Measurements from ENCODE around the gene MRPS27.

The MRPS27 gene

DNA sequence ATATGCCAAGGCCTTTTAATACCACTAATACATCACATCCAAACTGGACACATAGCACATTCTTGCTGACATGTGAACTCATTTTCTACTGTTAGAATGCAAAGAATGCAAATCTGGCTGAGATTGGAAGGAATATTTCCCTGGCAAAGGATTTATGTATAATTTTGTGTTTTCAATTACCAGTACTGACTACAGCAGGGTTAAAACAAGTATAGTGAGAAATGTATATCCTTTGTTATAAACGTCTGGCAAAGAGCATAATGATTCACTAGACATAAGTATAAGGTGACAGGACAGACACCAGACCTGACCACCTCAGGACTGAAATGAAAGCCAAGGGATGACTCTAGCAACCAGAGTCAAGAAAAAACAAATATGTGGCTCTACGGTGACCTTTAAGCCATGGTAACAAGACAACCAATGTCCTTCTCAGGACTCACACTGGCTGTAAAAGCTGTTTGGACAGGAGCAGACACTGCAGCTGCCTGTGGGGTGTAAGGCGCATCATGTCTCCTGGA, 95.0 kb downstream of the MRPS27 start:
- no peaks in the 10 kb centered on the region for H3K27me3 ChIP-seq (ENCODE audit: insufficient read depth, low read length)
- H3K36me3 ChIP-seq (ENCODE audit: insufficient read depth, low read depth, low read length), result peaks cover 95% of the 10 kb centered on the region
- no peak overlapping the region for H3K27ac ChIP-seq (ENCODE audit: low read length)

GRCh38 chr5:72223371-72223770, 96.7 kb downstream of the MRPS27 start:
- no peak overlapping the region for H3K4me3 ChIP-seq (ENCODE audit: low read length)
- no peaks in the 10 kb centered on the region for H3K9me3 ChIP-seq (ENCODE audit: insufficient read depth, low read depth, low read length)
- no peak overlapping the region for H3K9ac ChIP-seq (ENCODE audit: low read depth, low read length)
- no peaks in the 10 kb centered on the region for H3K4me1 ChIP-seq (ENCODE audit: insufficient read depth, low read length)
- no peaks in the 10 kb centered on the region for H3K27me3 ChIP-seq (ENCODE audit: insufficient read depth, low read length)
- no peak overlapping the region for H3K27ac ChIP-seq (ENCODE audit: low read length)
- H3K36me3 ChIP-seq (ENCODE audit: insufficient read depth, low read depth, low read length), result peaks cover 100% of the 10 kb centered on the region

More for the DNA sequence above, 95.0 kb downstream of the MRPS27 start:
- Histone ChIP-seq H3K9ac (ENCODE audit: low read depth, low read length) (no peak overlapping the region), H3K4me3 (ENCODE audit: low read length) (no peak overlapping the region), H3K9me3 (ENCODE audit: insufficient read depth, low read depth, low read length) (no peaks in the 10 kb centered on the region), H3K4me1 (ENCODE audit: insufficient read depth, low read length) (no peaks in the 10 kb centered on the region)

- H3K4me3 ChIP-seq (ENCODE audit: low read length), result no peak overlapping the region
- H3K9ac ChIP-seq (ENCODE audit: low read depth, low read length), result no peak overlapping the region
- H3K4me1 ChIP-seq (ENCODE audit: insufficient read depth, low read length), result no peaks in the 10 kb centered on the region
- H3K36me3 ChIP-seq (ENCODE audit: insufficient read depth, low read depth, low read length), result peaks cover 100% of the 10 kb centered on the region
- no peak overlapping the region for H3K27ac ChIP-seq (ENCODE audit: low read length)
- H3K27me3 ChIP-seq (ENCODE audit: insufficient read depth, low read length), result no peaks in the 10 kb centered on the region
- no peaks in the 10 kb centered on the region for H3K9me3 ChIP-seq (ENCODE audit: insufficient read depth, low read depth, low read length)
Observed at GRCh38 chr5:72222521-72222920, 97.5 kb downstream of the MRPS27 start.

- H3K36me3 ChIP-seq (ENCODE audit: insufficient read depth, low read depth, low read length), result peaks cover 100% of the 10 kb centered on the region
Observed at GRCh38 chr5:72221541-72221940, 98.5 kb downstream of the MRPS27 start.

DNA sequence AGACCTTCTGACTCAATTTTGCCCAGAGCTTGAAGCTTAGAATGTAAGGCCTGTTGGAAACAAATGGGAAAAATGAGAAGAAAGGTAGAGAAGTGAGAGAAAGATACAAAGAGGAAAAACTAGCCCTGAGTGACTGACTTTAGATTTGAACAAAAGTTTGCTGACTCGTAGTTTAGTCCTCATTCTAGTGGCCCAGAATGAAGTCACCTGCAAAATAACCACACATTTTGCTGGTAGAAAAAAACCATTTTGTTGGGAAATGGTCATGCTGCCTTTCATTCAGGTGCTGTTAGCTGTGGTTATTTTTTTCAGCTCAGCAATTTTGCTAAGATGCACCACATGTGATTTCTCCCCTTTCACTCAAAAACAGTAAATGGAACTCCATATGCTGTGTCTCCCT, 98.9 kb downstream of the MRPS27 start:
- Histone ChIP-seq H3K27ac (ENCODE audit: low read length) (no peak overlapping the region), H3K36me3 (ENCODE audit: insufficient read depth, low read depth, low read length) (peaks cover 97% of the 10 kb centered on the region), H3K4me1 (ENCODE audit: insufficient read depth, low read length) (no peaks in the 10 kb centered on the region; the same call in 1 of the 2 replicates), H3K4me3 (ENCODE audit: low read length) (no peak overlapping the region), H3K9ac (ENCODE audit: low read depth, low read length) (no peak overlapping the region), H3K27me3 (ENCODE audit: insufficient read depth, low read length) (no peaks in the 10 kb centered on the region), H3K9me3 (ENCODE audit: insufficient read depth, low read depth, low read length) (no peaks in the 10 kb centered on the region)

More at GRCh38 chr5:72221541-72221940, 98.5 kb downstream of the MRPS27 start:
- Histone ChIP-seq H3K4me3 (ENCODE audit: low read length) (no peak overlapping the region), H3K9ac (ENCODE audit: low read depth, low read length) (no peak overlapping the region), H3K9me3 (ENCODE audit: insufficient read depth, low read depth, low read length) (no peaks in the 10 kb centered on the region), H3K4me1 (ENCODE audit: insufficient read depth, low read length) (no peaks in the 10 kb centered on the region), H3K27ac (ENCODE audit: low read length) (no peak overlapping the region), H3K27me3 (ENCODE audit: insufficient read depth, low read length) (no peaks in the 10 kb centered on the region)

DNA sequence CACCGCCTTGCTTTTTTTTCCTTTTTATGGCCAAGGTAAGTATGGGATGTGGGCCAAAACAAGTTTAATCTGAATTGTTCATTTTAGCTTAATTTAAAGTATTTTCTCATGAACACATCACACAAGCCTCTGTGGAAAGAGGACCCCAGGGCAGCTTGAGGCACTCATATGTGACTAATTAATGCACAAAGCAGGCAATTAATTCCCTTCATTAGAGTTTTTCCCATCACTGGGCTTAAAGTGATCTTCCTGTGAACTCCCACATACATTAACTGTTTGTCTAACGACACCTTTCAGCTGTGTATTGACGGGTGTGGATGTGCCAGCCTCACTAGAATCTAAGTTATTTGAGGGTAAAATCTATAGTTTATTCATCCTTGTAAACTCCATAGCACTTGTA, 103.3 kb downstream of the MRPS27 start:
- Histone ChIP-seq H3K4me3 (ENCODE audit: low read length) (no peak overlapping the region), H3K4me1 (ENCODE audit: insufficient read depth, low read length) (peaks cover 3% of the 10 kb centered on the region; the same call in 1 of the 2 replicates), H3K9ac (ENCODE audit: low read depth, low read length) (no peak overlapping the region), H3K27me3 (ENCODE audit: insufficient read depth, low read length) (no peaks in the 10 kb centered on the region), H3K9me3 (ENCODE audit: insufficient read depth, low read depth, low read length) (no peaks in the 10 kb centered on the region), H3K27ac (ENCODE audit: low read length) (no peak overlapping the region), H3K36me3 (ENCODE audit: insufficient read depth, low read depth, low read length) (peaks cover 53% of the 10 kb centered on the region)

DNA sequence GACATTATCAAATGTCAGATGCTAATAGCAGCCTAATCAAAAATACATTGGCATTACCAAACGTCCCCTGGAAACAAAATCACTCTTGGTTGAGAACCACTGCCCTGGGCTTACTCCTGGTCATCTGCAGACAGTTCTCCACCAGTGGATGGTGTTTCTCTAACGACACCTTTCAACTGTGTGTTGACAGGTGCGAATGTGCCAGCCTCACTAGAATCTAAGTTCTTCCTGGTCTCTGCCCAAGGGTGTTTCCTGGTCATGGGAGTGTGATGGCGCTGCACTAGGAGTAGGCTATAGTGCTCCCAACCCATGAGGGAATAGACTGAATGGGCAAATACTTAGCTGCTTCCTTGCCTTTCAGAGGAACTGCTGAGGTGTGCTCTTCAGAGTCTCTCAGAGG, 105.9 kb downstream of the MRPS27 start:
- H3K4me1 ChIP-seq (ENCODE audit: insufficient read depth, low read length), result peaks cover 18% of the 10 kb centered on the region; the same call in 1 of the 2 replicates
- H3K4me3 ChIP-seq (ENCODE audit: low read length), result no peak overlapping the region
- H3K36me3 ChIP-seq (ENCODE audit: insufficient read depth, low read depth, low read length), result peaks cover 31% of the 10 kb centered on the region
- H3K9ac ChIP-seq (ENCODE audit: low read depth, low read length), result no peak overlapping the region
- no peak overlapping the region for H3K27ac ChIP-seq (ENCODE audit: low read length)
- no peaks in the 10 kb centered on the region for H3K27me3 ChIP-seq (ENCODE audit: insufficient read depth, low read length)
- no peaks in the 10 kb centered on the region for H3K9me3 ChIP-seq (ENCODE audit: insufficient read depth, low read depth, low read length)

- Histone ChIP-seq H3K9ac (ENCODE audit: low read depth, low read length) (no peak overlapping the region), H3K4me3 (ENCODE audit: low read length) (no peak overlapping the region), H3K9me3 (ENCODE audit: insufficient read depth, low read depth, low read length) (no peaks in the 10 kb centered on the region), H3K36me3 (ENCODE audit: insufficient read depth, low read depth, low read length) (peaks cover 30% of the 10 kb centered on the region), H3K27ac (ENCODE audit: low read length) (no peak overlapping the region), H3K4me1 (ENCODE audit: insufficient read depth, low read length) (peaks cover 20% of the 10 kb centered on the region; the same call in 1 of the 2 replicates), H3K27me3 (ENCODE audit: insufficient read depth, low read length) (no peaks in the 10 kb centered on the region)
Observed at GRCh38 chr5:72213482-72213881, 106.6 kb downstream of the MRPS27 start.

GRCh38 chr5:72212171-72212570, 107.9 kb downstream of the MRPS27 start:
- H3K9me3 ChIP-seq (ENCODE audit: insufficient read depth, low read depth, low read length), result no peaks in the 10 kb centered on the region
- no peak overlapping the region for H3K4me3 ChIP-seq (ENCODE audit: low read length)
- peaks cover 20% of the 10 kb centered on the region; the same call in 1 of the 2 replicates for H3K4me1 ChIP-seq (ENCODE audit: insufficient read depth, low read length)
- H3K27me3 ChIP-seq (ENCODE audit: insufficient read depth, low read length), result no peaks in the 10 kb centered on the region
- H3K9ac ChIP-seq (ENCODE audit: low read depth, low read length), result no peak overlapping the region
- no peak overlapping the region for H3K27ac ChIP-seq (ENCODE audit: low read length)
- H3K36me3 ChIP-seq (ENCODE audit: insufficient read depth, low read depth, low read length), result peaks cover 29% of the 10 kb centered on the region

DNA sequence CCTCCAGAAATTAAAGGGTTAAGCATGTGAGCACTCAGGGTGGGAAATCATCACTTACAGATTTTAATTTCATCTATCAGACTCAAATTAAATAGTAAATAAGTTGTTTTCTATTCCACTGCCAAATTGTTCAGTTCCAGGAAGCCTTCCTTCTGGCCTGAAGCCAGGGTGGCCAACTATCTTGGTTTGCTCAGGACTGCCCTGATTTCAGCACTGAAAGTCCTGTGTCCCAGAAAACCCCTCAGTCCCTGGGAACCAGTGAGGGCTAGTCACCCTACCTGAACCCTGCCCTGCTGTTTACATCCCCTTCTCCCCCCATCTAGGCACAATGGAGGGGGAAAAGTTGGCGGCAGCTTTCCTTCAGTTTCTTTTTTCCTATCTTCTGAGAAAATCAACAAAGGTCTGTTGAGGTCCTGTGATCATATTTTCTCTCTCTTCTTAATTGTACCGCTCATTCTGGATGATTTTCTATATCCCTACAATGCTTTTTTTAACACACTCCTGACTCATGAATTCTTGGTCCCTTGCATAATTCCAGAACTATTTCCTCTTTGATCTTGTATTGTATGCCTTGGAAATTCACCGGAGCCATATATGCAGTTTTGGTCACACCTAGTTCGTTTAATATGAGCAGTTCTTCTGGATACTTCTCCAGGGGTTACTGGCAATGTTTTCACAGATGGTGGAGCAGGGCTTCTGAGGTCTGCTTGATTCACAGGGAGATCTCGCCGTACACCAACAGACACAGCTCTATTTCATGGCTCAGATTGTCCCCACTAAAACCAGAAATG, 109.0 kb downstream of the MRPS27 start:
- Histone ChIP-seq H3K27me3 (ENCODE audit: insufficient read depth, low read length) (no peaks in the 10 kb centered on the region), H3K4me3 (ENCODE audit: low read length) (no peak overlapping the region), H3K36me3 (ENCODE audit: insufficient read depth, low read depth, low read length) (peaks cover 33% of the 10 kb centered on the region), H3K9me3 (ENCODE audit: insufficient read depth, low read depth, low read length) (no peaks in the 10 kb centered on the region), H3K27ac (ENCODE audit: low read length) (no peak overlapping the region), H3K4me1 (ENCODE audit: insufficient read depth, low read length) (peaks cover 20% of the 10 kb centered on the region; the same call in 1 of the 2 replicates), H3K9ac (ENCODE audit: low read depth, low read length) (no peak overlapping the region)

GRCh38 chr5:72209147-72210115, 110.6 kb downstream of the MRPS27 start:
- Histone ChIP-seq H3K27me3 (ENCODE audit: insufficient read depth, low read length) (no peaks in the 10 kb centered on the region), H3K4me1 (ENCODE audit: insufficient read depth, low read length) (peaks cover 17% of the 10 kb centered on the region; the same call in 1 of the 2 replicates), H3K36me3 (ENCODE audit: insufficient read depth, low read depth, low read length) (peaks cover 49% of the 10 kb centered on the region), H3K27ac (ENCODE audit: low read length) (no peak overlapping the region), H3K4me3 (ENCODE audit: low read length) (no peak overlapping the region), H3K9me3 (ENCODE audit: insufficient read depth, low read depth, low read length) (no peaks in the 10 kb centered on the region), H3K9ac (ENCODE audit: low read depth, low read length) (no peak overlapping the region)

Measured in iPS-20b (cell line).